Measurements from ENCODE around the gene TSPAN3. TPM values are rescaled to one million over a fixed set of nuclear protein-coding genes. Genes with fewer than 3 reads are reported as not detected.

Gene TSPAN3
- total RNA-seq, 6 donors from 2014 or later: 97.4 to 742 (median 396) TPM

DNA sequence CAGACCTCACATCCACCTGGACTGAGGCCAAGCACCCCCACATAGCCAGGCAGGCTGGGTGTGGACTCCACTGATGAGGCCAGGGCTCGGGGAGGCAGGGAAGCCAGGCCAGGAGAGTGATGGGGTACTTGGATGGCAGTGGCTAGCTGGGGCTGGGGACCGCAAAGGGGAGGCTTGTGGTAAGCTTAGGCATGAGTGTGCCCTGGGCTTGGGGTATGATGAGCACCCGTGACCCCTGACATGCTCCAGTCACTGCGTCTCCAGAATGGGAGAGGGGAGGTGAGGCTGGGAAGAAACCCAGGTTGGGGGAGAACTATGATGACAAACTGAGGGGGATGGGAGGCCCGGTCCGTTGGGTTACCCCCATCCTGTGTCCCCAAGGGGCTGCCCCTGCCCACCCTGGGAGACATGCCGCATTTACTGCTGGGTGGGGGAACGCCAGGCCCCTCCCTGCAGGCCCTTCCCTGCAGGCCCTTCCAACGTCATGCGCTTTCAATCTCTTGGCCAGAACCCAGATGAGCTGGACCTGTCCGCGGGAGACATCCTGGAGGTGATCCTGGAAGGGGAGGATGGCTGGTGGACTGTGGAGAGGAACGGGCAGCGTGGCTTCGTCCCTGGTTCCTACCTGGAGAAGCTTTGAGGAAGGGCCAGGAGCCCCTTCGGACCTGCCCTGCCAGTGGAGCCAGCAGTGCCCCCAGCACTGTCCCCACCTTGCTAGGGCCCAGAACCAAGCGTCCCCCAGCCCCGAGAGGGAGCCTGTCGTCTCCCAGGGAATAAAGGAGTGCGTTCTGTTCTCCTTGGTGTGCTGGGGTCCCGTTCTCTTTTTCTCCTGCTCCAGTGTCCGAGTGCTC, 34.1 kb downstream of the TSPAN3 start:
- no peaks in the 10 kb centered on the region for H3K9me3 ChIP-seq

DNA sequence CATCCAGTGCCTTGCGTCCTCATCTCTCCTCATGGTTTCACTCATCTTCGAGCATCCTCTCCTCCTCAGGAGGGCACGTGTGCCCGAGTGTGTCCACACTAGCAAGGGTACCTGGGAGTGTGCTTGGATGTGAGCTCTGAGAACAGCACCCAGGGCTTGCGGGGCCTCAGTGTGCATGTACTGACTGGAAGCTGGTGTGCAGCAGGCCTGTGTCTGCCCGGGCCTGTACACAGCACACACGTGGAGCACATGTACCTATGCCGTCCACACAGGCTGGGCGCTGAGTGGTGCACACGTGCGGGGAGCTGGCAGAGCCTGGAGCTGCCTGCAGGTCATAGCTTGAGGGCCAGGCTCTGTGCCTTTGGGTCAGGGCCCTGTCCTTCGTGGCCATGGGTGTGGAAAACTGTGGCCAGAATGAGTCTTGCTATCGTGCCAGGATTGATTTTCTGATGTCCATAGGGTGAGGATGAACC, 34.9 kb downstream of the TSPAN3 start:
- H3K27ac ChIP-seq: no peak overlapping the region
- DNase-seq: no peak
- H3K36me3 ChIP-seq: peaks cover 0 to 27% (median 14%) of the 10 kb centered on the region in 4 donors
- TF ChIP-seq POLR2AphosphoS5 (IDR thresholded peaks at IDR 0.05) (no peak), EP300 (IDR thresholded peaks at IDR 0.05) (no peak), POLR2A (IDR thresholded peaks at IDR 0.05) (no peak)
- TF ChIP-seq, protein P1, sequence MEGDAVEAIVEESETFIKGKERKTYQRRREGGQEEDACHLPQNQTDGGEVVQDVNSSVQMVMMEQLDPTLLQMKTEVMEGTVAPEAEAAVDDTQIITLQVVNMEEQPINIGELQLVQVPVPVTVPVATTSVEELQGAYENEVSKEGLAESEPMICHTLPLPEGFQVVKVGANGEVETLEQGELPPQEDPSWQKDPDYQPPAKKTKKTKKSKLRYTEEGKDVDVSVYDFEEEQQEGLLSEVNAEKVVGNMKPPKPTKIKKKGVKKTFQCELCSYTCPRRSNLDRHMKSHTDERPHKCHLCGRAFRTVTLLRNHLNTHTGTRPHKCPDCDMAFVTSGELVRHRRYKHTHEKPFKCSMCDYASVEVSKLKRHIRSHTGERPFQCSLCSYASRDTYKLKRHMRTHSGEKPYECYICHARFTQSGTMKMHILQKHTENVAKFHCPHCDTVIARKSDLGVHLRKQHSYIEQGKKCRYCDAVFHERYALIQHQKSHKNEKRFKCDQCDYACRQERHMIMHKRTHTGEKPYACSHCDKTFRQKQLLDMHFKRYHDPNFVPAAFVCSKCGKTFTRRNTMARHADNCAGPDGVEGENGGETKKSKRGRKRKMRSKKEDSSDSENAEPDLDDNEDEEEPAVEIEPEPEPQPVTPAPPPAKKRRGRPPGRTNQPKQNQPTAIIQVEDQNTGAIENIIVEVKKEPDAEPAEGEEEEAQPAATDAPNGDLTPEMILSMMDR (IDR thresholded peaks at IDR 0.05): no peak
- peaks cover 0 to 16% (median 7%) of the 10 kb centered on the region in 4 donors for H3K4me1 ChIP-seq
- no peak for ATAC-seq (ENCODE audit: low FRiP score in 2 of 2)
- 80 to 90% methylated on average over 4 to 13 of the region's 13 CpGs for WGBS, 2 donors
- no peaks in the 10 kb centered on the region for H3K9me3 ChIP-seq
- H3K27me3 ChIP-seq: no peaks in the 10 kb centered on the region
- H3K4me3 ChIP-seq: no peak overlapping the region

More for the DNA sequence above, 34.1 kb downstream of the TSPAN3 start:
- no peak for TF ChIP-seq POLR2AphosphoS5 (IDR thresholded peaks at IDR 0.05)
- TF ChIP-seq POLR2A (IDR thresholded peaks at IDR 0.05): no peak
- no peak for TF ChIP-seq EP300 (IDR thresholded peaks at IDR 0.05)
- TF ChIP-seq, protein P1 (IDR thresholded peaks at IDR 0.05): no peak
- ATAC-seq (ENCODE audit: low FRiP score in 2 of 2): no peak
- no peak for DNase-seq
- Histone ChIP-seq H3K27me3 (no peaks in the 10 kb centered on the region), H3K36me3 (peaks cover 0 to 27% (median 12%) of the 10 kb centered on the region in 4 donors), H3K27ac (no peak overlapping the region), H3K4me3 (no peak overlapping the region), H3K4me1 (peaks cover 0 to 16% (median 7%) of the 10 kb centered on the region in 4 donors)
- WGBS, 2 donors: 90 to 94% methylated on average over 12 to 22 of the region's 22 CpGs

DNA sequence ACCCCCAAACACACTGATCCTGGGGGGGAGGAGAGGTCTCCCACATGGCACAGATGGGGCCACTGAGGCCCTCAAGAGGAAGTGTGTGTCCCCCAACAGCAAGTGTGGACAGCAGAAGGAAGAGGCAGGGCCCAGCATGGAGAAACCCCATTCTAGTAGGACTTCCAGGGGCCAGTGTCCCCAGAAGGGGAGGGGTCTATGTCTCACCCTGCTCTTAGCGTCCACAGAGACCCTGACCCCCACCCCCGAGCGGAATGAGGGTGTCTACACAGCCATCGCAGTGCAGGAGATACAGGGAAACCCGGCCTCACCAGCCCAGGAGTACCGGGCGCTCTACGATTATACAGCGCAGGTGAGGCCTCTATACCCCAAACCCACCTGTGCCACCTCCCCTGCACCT, 35.3 kb downstream of the TSPAN3 start:
- H3K4me3 ChIP-seq: no peak overlapping the region

DNA sequence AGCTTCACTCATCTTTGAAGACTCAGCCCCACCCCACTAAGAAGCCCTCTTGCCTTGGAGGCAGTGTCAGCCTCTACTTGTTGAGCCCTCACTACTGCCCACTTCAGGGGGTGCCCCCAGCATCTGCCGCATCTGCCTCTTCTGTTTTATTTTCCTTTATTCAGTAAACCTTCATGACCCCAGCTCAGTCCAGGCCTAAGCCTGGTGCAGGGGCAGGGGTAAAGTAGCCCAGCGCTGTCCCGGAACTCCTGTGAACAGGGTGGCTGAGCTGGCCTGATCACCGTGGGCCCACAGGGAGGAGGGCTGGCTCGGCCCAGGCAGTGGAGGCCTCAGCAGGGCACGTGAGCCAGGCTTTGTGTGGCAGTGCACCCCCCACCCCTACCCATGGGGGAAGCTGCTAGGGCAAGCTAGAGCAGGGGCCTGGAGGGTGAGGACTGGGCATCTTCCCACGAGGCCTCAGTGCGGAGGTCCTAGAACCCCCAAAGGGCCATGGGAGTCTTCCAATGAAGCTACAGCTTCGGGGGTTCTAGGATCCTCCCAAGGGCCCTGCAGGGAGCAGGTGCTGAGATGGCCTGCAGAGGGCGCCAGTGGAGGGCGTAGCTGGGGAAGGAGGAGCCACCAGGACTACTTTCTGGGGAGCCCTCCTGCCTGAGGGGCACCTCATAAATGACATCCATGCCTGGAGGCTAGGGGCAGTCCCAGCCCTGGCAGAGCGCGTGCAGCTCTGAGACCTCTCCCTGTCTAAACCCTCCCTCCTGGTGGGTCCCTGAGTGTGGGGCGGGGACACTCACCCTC, 36.0 kb downstream of the TSPAN3 start:
- DNase-seq: peak in 1 of 2 donors; percentile 44
- H3K36me3 ChIP-seq: peaks cover 0 to 27% (median 17%) of the 10 kb centered on the region in 4 donors
- H3K27me3 ChIP-seq: no peaks in the 10 kb centered on the region
- H3K4me1 ChIP-seq: peaks cover 0 to 16% (median 7%) of the 10 kb centered on the region in 4 donors
- no peaks in the 10 kb centered on the region for H3K9me3 ChIP-seq
- TF ChIP-seq, protein P1 (IDR thresholded peaks at IDR 0.05): peak; percentile 50 to 69 (median 56)
- no peak for TF ChIP-seq POLR2A (IDR thresholded peaks at IDR 0.05)
- peak; percentile 2 to 30 for ATAC-seq (ENCODE audit: low FRiP score in 2 of 2)
- no peak overlapping the region for H3K4me3 ChIP-seq
- no peak overlapping the region for H3K27ac ChIP-seq
- 52 to 65% methylated on average over 6 to 14 of the region's 14 CpGs for WGBS, 2 donors

More for the DNA sequence above, 35.3 kb downstream of the TSPAN3 start:
- no peaks in the 10 kb centered on the region for H3K9me3 ChIP-seq
- no peak overlapping the region for H3K27ac ChIP-seq
- WGBS, 2 donors: 96 to 98% methylated on average over 8 to 9 of the region's 9 CpGs
- DNase-seq (no peak), ATAC-seq (ENCODE audit: low FRiP score in 2 of 2) (no peak)
- H3K27me3 ChIP-seq: no peaks in the 10 kb centered on the region
- H3K36me3 ChIP-seq: peaks cover 0 to 27% (median 15%) of the 10 kb centered on the region in 4 donors
- TF ChIP-seq POLR2A (IDR thresholded peaks at IDR 0.05): no peak
- TF ChIP-seq, protein P1 (IDR thresholded peaks at IDR 0.05): no peak
- no peak for TF ChIP-seq EP300 (IDR thresholded peaks at IDR 0.05)
- TF ChIP-seq POLR2AphosphoS5 (IDR thresholded peaks at IDR 0.05): no peak
- H3K4me1 ChIP-seq: peaks cover 0 to 16% (median 7%) of the 10 kb centered on the region in 4 donors
